ENCODE measurements around the gene SPNS3.

SPNS3 gene

DNA sequence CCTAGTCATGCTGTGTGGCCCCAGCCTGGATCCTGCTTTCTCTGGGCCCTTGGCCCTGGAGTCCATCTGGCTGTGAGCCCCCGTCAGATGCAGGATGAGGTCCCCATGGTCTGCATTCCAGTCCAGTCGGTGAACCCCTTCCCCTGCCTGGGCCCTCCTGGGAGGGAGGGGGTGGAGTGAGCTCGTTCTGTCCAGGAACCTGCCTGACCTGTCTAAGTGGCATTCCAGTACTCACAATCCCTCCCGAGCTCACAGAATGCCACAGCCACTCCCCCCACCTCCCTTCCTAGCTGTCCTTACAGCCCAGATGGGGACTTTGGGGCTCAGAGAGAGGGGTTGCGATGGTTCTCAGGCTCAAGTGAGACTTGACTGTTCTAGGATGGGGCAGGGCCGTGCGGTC is 80.5 kb downstream of the SPNS3 start:
- Histone ChIP-seq H3K36me3 (ENCODE audit: control insufficient read depth in 2 of 2, insufficient read depth in 1 of 2, low read length in 2 of 2) (no peaks in the 10 kb centered on the region), H3K4me3 (ENCODE audit: low read depth, low read length) (no peak overlapping the region), H3K4me1 (ENCODE audit: control insufficient read depth, insufficient read depth, low read length) (no peaks in the 10 kb centered on the region), H3K9me3 (ENCODE audit: control insufficient read depth, insufficient read depth, low read depth, low read length) (no peaks in the 10 kb centered on the region), H3K27ac (ENCODE audit: extremely low read depth, low read depth, low read length) (no peak overlapping the region)
- CTCF ChIA-PET: interaction anchor here (0.5 to 0.7 kb wide), 2 partner anchors 13 to 77 kb away, joined by 3 read pairs; no protein-coding TSS in a partner anchor
- TF ChIP-seq OVOL3 (tag by site-specific recombination; IDR thresholded peaks at IDR 0.05) (no peak), ZNF768 (tag by site-specific recombination; IDR thresholded peaks at IDR 0.05) (no peak), ZNF24 (tag by site-specific recombination; IDR thresholded peaks at IDR 0.05) (no peak), WT1 (tag by site-specific recombination; IDR thresholded peaks at IDR 0.05) (no peak), YY2 (tag by site-specific recombination; IDR thresholded peaks at IDR 0.05) (no peak), ZNF560 (tag by site-specific recombination; IDR thresholded peaks at IDR 0.05; ENCODE audit: borderline replicate concordance) (no peak), ZNF202 (tag by site-specific recombination; IDR thresholded peaks at IDR 0.05; ENCODE audit: borderline replicate concordance) (no peak), ZNF155 (tag by site-specific recombination; IDR thresholded peaks at IDR 0.05) (no peak), ZNF292 (tag by site-specific recombination; IDR thresholded peaks at IDR 0.05; ENCODE audit: borderline replicate concordance, low read depth) (no peak), ZNF76 (tag by site-specific recombination; IDR thresholded peaks at IDR 0.05; ENCODE audit: borderline replicate concordance, low read depth) (no peak), ZNF843 (tag by site-specific recombination; IDR thresholded peaks at IDR 0.05) (no peak), ZNF354C (tag by site-specific recombination; IDR thresholded peaks at IDR 0.05; ENCODE audit: borderline replicate concordance, low read depth) (no peak), ZNF366 (tag by site-specific recombination; conservative IDR thresholded peaks at IDR 0.05) (no peak), ZNF175 (tag by site-specific recombination; IDR thresholded peaks at IDR 0.05) (no peak), ZNF138 (tag by site-specific recombination; IDR thresholded peaks at IDR 0.05; ENCODE audit: borderline replicate concordance) (no peak)
- TF ChIP-seq, protein P1, sequence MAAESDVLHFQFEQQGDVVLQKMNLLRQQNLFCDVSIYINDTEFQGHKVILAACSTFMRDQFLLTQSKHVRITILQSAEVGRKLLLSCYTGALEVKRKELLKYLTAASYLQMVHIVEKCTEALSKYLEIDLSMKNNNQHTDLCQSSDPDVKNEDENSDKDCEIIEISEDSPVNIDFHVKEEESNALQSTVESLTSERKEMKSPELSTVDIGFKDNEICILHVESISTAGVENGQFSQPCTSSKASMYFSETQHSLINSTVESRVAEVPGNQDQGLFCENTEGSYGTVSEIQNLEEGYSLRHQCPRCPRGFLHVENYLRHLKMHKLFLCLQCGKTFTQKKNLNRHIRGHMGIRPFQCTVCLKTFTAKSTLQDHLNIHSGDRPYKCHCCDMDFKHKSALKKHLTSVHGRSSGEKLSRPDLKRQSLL (tag by site-specific recombination; IDR thresholded peaks at IDR 0.05): no peak
- TF ChIP-seq, protein P2, sequence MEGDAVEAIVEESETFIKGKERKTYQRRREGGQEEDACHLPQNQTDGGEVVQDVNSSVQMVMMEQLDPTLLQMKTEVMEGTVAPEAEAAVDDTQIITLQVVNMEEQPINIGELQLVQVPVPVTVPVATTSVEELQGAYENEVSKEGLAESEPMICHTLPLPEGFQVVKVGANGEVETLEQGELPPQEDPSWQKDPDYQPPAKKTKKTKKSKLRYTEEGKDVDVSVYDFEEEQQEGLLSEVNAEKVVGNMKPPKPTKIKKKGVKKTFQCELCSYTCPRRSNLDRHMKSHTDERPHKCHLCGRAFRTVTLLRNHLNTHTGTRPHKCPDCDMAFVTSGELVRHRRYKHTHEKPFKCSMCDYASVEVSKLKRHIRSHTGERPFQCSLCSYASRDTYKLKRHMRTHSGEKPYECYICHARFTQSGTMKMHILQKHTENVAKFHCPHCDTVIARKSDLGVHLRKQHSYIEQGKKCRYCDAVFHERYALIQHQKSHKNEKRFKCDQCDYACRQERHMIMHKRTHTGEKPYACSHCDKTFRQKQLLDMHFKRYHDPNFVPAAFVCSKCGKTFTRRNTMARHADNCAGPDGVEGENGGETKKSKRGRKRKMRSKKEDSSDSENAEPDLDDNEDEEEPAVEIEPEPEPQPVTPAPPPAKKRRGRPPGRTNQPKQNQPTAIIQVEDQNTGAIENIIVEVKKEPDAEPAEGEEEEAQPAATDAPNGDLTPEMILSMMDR (tag by site-specific recombination; IDR thresholded peaks at IDR 0.05): no peak
- TF ChIP-seq, protein P3, sequence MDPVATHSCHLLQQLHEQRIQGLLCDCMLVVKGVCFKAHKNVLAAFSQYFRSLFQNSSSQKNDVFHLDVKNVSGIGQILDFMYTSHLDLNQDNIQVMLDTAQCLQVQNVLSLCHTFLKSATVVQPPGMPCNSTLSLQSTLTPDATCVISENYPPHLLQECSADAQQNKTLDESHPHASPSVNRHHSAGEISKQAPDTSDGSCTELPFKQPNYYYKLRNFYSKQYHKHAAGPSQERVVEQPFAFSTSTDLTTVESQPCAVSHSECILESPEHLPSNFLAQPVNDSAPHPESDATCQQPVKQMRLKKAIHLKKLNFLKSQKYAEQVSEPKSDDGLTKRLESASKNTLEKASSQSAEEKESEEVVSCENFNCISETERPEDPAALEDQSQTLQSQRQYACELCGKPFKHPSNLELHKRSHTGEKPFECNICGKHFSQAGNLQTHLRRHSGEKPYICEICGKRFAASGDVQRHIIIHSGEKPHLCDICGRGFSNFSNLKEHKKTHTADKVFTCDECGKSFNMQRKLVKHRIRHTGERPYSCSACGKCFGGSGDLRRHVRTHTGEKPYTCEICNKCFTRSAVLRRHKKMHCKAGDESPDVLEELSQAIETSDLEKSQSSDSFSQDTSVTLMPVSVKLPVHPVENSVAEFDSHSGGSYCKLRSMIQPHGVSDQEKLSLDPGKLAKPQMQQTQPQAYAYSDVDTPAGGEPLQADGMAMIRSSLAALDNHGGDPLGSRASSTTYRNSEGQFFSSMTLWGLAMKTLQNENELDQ (tag by site-specific recombination; IDR thresholded peaks at IDR 0.05; ENCODE audit: low read depth): no peak
- POLR2A ChIA-PET: no interaction called here

DNA sequence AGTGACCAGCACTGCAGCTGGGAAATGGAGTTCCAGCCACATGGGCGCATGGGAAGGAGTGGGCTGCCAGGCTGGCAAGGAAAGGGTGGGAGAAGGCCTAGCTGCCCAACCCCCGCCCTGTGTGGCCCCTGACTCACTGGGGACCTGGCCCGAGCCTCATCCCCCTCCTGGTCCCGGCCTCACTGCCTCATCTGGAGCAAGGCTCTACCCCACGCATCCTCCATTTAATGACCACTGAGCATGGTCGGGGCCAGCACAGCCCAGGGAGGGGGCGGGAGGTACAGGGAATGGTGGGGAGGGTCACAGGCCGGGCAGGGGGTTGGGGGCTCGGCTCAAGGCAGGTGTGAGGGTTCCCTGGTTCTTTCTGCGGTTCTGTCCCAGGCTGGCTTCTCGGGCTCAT is 81.0 kb downstream of the SPNS3 start:
- no peaks in the 10 kb centered on the region for H3K4me1 ChIP-seq (ENCODE audit: control insufficient read depth, insufficient read depth, low read length)
- no peaks in the 10 kb centered on the region for H3K36me3 ChIP-seq (ENCODE audit: control insufficient read depth in 2 of 2, insufficient read depth in 1 of 2, low read length in 2 of 2)
- H3K27ac ChIP-seq (ENCODE audit: extremely low read depth, low read depth, low read length): no peak overlapping the region
- POLR2A ChIA-PET: no interaction called here
- H3K4me3 ChIP-seq (ENCODE audit: low read depth, low read length): no peak overlapping the region
- no peak for TF ChIP-seq KLF10 (tag by site-specific recombination; IDR thresholded peaks at IDR 0.05)
- no peak for TF ChIP-seq ZNF221 (tag by site-specific recombination; IDR thresholded peaks at IDR 0.05; ENCODE audit: borderline replicate concordance)
- no peak for TF ChIP-seq ZNF707 (tag by site-specific recombination; IDR thresholded peaks at IDR 0.05)
- no peak for TF ChIP-seq ZFP3 (tag by site-specific recombination; IDR thresholded peaks at IDR 0.05; ENCODE audit: low read depth)
- TF ChIP-seq, protein P4, sequence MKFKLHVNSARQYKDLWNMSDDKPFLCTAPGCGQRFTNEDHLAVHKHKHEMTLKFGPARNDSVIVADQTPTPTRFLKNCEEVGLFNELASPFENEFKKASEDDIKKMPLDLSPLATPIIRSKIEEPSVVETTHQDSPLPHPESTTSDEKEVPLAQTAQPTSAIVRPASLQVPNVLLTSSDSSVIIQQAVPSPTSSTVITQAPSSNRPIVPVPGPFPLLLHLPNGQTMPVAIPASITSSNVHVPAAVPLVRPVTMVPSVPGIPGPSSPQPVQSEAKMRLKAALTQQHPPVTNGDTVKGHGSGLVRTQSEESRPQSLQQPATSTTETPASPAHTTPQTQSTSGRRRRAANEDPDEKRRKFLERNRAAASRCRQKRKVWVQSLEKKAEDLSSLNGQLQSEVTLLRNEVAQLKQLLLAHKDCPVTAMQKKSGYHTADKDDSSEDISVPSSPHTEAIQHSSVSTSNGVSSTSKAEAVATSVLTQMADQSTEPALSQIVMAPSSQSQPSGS (tag by site-specific recombination; IDR thresholded peaks at IDR 0.05; ENCODE audit: low read depth): no peak
- TF ChIP-seq ZNF514 (tag by site-specific recombination; IDR thresholded peaks at IDR 0.05): no peak
- no peak for TF ChIP-seq ZNF146 (tag by site-specific recombination; IDR thresholded peaks at IDR 0.05)
- TF ChIP-seq ZNF549 (tag by site-specific recombination; IDR thresholded peaks at IDR 0.05): no peak
- no peak for TF ChIP-seq YY1 (tag by site-specific recombination; IDR thresholded peaks at IDR 0.05)
- TF ChIP-seq, protein P5, sequence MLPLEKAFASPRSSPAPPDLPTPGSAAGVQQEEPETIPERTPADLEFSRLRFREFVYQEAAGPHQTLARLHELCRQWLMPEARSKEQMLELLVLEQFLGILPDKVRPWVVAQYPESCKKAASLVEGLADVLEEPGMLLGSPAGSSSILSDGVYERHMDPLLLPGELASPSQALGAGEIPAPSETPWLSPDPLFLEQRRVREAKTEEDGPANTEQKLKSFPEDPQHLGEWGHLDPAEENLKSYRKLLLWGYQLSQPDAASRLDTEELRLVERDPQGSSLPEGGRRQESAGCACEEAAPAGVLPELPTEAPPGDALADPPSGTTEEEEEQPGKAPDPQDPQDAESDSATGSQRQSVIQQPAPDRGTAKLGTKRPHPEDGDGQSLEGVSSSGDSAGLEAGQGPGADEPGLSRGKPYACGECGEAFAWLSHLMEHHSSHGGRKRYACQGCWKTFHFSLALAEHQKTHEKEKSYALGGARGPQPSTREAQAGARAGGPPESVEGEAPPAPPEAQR (tag by site-specific recombination; IDR thresholded peaks at IDR 0.05): no peak
- no peaks in the 10 kb centered on the region for H3K9me3 ChIP-seq (ENCODE audit: control insufficient read depth, insufficient read depth, low read depth, low read length)
- CTCF ChIA-PET: interaction anchor here (0.5 to 0.7 kb wide), 2 partner anchors 12 to 78 kb away, joined by 3 read pairs; no protein-coding TSS in a partner anchor

All from HEK293 (cell line).